ENCODE data around the gene BAK1.

BAK1 gene

DNA sequence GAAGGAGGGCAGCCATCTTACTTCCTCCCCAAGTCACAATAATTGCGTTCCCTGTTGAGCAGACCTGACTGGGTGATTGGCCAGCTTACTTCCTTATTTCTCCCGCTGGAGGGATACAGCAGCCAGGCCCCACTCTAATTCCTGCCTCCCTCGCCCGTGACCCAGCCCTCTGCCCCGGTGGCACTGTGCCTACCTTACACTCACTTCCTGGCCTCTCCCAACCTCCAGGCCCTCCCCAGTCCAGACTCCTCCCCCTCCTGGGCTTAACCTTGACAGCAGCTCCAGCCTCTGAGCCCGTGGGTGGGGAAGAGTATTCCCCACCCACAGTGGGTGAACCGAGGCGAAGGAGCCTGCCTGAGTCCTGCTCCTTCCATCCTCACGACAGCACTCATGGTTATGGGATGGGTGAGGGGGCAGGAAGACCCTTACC lies 3.0 kb downstream of the BAK1 start:
- DNase-seq (ENCODE audit: insufficient read length, low spot score) = no peak
- FAIRE-seq = no peak
- TF ChIP-seq, protein P1, sequence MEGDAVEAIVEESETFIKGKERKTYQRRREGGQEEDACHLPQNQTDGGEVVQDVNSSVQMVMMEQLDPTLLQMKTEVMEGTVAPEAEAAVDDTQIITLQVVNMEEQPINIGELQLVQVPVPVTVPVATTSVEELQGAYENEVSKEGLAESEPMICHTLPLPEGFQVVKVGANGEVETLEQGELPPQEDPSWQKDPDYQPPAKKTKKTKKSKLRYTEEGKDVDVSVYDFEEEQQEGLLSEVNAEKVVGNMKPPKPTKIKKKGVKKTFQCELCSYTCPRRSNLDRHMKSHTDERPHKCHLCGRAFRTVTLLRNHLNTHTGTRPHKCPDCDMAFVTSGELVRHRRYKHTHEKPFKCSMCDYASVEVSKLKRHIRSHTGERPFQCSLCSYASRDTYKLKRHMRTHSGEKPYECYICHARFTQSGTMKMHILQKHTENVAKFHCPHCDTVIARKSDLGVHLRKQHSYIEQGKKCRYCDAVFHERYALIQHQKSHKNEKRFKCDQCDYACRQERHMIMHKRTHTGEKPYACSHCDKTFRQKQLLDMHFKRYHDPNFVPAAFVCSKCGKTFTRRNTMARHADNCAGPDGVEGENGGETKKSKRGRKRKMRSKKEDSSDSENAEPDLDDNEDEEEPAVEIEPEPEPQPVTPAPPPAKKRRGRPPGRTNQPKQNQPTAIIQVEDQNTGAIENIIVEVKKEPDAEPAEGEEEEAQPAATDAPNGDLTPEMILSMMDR (IDR thresholded peaks at IDR 0.05; ENCODE audit: insufficient read depth, missing control alignments) = no peak

GRCh38 chr6:33576668-33577067 lies 3.4 kb downstream of the BAK1 start:
- DNase-seq (ENCODE audit: insufficient read length, low spot score) = no peak
- TF ChIP-seq, protein P1 (IDR thresholded peaks at IDR 0.05; ENCODE audit: insufficient read depth, missing control alignments) = no peak
- FAIRE-seq = no peak

GRCh38 chr6:33575211-33575610 lies 4.9 kb downstream of the BAK1 start:
- DNase-seq (ENCODE audit: insufficient read length, low spot score) = no peak
- TF ChIP-seq, protein P1 (IDR thresholded peaks at IDR 0.05; ENCODE audit: insufficient read depth, missing control alignments) = no peak
- no peak for FAIRE-seq

- peak; percentile 21 for DNase-seq (ENCODE audit: insufficient read length, low spot score)
- TF ChIP-seq, protein P1 (IDR thresholded peaks at IDR 0.05; ENCODE audit: insufficient read depth, missing control alignments) = no peak
- no peak for FAIRE-seq
These were observed 8.3 kb downstream of the BAK1 start for GRCh38 chr6:33571637-33572316.

DNA sequence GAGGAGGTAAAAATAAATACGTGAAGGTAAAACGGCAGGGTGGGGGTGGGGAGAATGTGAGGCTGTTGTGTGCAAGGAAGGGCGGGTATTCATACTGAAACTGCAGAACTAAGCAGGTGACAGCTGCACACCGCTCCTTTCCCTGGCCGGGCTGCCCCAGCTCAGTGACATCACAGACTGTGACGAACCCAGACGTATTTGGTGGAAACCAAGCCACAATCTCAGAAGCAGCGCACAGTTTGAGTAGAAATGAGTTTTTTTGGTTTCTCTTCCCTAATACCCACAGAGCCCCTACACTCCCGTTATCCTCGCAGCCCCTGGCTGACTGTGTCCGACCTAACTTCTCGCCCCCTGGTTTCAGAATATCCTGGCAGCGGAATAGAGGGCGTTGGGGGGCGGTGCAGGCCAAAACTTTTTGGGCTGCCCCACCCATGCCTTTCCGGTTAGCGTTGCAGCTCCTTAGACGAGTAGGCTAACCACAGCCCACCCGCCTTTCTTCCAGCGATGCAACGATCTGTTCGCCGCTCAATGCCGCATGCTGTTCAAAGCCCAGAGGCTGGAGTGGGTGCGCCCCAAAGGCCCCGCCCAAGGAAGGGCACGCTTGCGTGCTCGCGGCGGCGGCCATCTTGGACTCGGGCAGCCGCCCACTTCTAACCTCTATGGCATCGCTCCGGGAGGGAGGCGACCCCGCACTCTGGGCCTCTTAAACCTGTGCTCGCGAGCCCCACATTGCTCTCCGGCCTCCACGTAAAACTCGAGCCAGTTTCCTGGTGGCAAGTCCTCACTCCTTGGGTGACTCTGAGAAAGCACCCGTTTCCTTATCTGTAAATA lies 9.1 kb downstream of the BAK1 start:
- FAIRE-seq (no peak), DNase-seq (ENCODE audit: insufficient read length, low spot score) (peak; percentile 93)
- TF ChIP-seq, protein P1 (IDR thresholded peaks at IDR 0.05; ENCODE audit: insufficient read depth, missing control alignments) = no peak

DNA sequence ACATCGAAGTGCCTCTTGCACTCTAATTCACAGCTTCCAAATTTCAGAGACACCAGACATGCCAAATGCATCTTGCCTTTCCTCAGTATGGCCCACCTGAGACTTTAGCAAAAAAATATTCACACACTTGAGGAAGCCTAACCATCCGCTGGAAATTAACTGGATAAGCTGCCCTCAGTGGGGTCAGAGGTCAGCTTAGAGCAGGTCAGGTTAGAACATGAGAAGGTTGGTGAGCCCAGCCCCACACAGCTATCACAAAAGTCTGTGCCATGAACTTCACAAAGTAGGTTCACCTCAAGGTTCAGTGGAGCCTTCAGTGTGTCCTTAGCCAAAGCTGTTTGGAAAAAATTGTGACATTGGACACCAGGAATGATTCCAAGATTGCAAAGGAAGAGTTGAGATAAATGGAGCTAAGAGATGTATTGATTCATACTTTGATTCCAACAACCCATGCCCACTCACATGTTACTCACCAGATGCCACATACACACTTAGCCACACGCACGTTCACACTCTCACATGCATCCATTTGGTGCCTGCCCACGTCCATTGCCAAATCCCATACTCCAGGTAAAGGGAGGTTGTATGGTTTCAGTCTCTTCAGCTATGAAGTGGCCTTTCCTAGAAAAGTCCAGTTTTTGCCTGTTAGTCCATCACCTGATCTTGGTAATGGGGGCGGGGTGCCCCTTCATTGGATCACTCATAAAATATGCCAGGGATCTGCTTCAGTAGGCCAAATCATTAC lies 11.1 kb downstream of the BAK1 start:
- FAIRE-seq = no peak
- no peak for DNase-seq (ENCODE audit: insufficient read length, low spot score)
- TF ChIP-seq, protein P1 (IDR thresholded peaks at IDR 0.05; ENCODE audit: insufficient read depth, missing control alignments) = no peak
